Testis (tissue), 3 donors: ENCODE results near the gene TUFM. TPM values are rescaled to one million over a fixed set of nuclear protein-coding genes. Genes with fewer than 3 reads are reported as not detected.

Source experiments
- DNase-seq: peaks from one replicate; pipeline ENCODE4 v3.0.0-alpha.2; 2019
- H3K27ac ChIP-seq, 2 donors: fragments of 200-600 bp; sonication (generic); one replicate each; pipeline ENCODE4 v1.5.1; 2019
- H3K27me3 ChIP-seq: fragments of 200-600 bp; sonication (generic); one replicate; pipeline ENCODE4 v1.5.1; 2019
- H3K36me3 ChIP-seq: fragments of 200-600 bp; sonication (generic); one replicate; pipeline ENCODE4 v1.5.1; 2017; ENCODE audit warnings: low read depth; ENCODE audit errors: missing control alignments
- H3K4me1 ChIP-seq: fragments of 200-600 bp; sonication (generic); one replicate; pipeline ENCODE4 v1.5.1; 2019
- H3K4me3 ChIP-seq, 2 donors: fragments of 200-600 bp; sonication (generic); one replicate each; pipeline ENCODE4 v1.5.1; 2017 to 2019
- H3K9me3 ChIP-seq: fragments of 200-600 bp; sonication (generic); one replicate; pipeline ENCODE4 v1.5.1; 2017
- POLR2A ChIP-seq: fragments of 450-650 bp; IDR thresholded peaks from one replicate; pipeline ENCODE4 v1.6.1; 2017; ENCODE audit warnings: antibody characterized with exemption, mild to moderate bottlenecking, moderate library complexity
- WGBS, 2 donors: methylation state at CpG; one replicate each; pipeline ENCODE4 v1.1.5; 2018; 5-methylcytosine and 5-hydroxymethylcytosine counted together
- intact Hi-C: fragments of 100-400 bp; cut with DNase I; formaldehyde crosslinking; loops from one replicate; pipeline ENCODE4 v1.15.1; 2023; ENCODE audit warnings: low total_unique reads
- polyA plus RNA-seq: library from polyadenylated mRNA; stranded (reverse); fragments of 350-450 nt; fragmentation: Illumina TruSeq; extraction: RNeasy Lipid Tissue Mini Kit (QIAGEN cat#74804); gene quantifications from one replicate; pipeline ENCODE4 v1.2.3, GENCODE V29; 2014; ENCODE audit warnings: low read depth, low replicate concordance; ENCODE audit not compliant: insufficient read depth
- total RNA-seq, 2 donors: library from RNA; depleted of rRNA; stranded (reverse); fragments of >200 nt; gene quantifications; one replicate each; pipeline ENCODE4 v1.2.3, GENCODE V29; 2016
- TF ChIP-seq, protein P1 (sequence below), 3 experiments: fragments of 450-650 bp in 2 of 3; fragments of 200-600 bp in 1 of 3; sonication (generic) in 1 of 3; IDR thresholded peaks; one replicate each; pipeline ENCODE4 v1.5.1; 2016 to 2019; ENCODE audit warnings: antibody characterized with exemption in 3 of 3, mild to moderate bottlenecking in 2 of 3, moderate library complexity in 1 of 3

The TUFM gene
- total and polyA plus RNA-seq, 3 donors from 2014 or later, result 134 to 213 (median 140) TPM

DNA sequence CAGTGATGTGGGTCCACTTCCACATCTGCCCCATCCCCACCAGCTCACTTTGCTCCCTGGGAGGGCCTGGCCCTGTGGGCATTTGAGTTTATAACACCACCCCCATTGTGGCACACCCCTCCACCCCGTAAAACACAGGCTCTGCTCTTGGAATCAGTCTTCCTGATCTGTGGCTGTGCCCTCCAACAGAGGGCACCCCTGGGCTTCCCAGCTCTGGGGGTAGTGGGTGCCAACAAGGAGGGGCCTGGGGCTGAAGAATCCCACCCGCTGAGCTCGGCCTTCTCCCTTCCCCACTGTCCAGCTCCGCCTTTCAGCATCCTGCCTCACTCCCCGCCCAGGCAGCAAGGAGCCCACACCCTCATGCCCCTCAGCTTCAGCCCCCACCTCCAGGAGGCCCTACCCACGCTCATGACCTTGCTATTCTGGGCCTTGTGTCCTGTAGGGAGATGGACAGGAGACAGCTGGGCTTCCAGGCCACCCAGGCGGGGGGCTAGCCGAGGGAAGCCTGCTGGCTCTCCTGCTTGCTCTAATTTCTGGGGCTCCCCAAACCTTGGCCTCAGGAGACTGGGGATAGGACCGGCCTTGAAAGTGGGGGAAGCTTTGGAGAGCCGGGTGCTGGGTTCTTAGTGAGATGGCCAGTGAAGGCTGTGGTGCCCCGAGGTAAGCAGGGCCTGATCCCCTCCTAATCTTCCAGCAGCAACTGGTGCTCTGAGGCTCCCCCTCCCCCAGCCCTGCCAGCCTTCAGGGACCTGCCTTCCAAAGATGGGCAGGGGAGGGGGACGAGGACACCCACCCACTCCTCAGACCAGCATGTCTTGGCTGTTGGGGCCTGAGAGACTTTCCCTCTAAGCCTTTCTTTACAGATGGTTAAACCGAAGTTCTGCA is 29.2 kb upstream of the TUFM start:
- intact Hi-C loops, result no loop called here
- Histone ChIP-seq H3K27ac (no peak overlapping the region), H3K4me1 (peaks cover 8% of the 10 kb centered on the region), H3K27me3 (no peaks in the 10 kb centered on the region), H3K4me3 (no peak overlapping the region), H3K9me3 (no peaks in the 10 kb centered on the region), H3K36me3 (no peaks in the 10 kb centered on the region)
- WGBS, 2 donors, result 38 to 56% methylated on average over 10 to 13 of the region's 13 CpGs
- TF ChIP-seq, protein P1, sequence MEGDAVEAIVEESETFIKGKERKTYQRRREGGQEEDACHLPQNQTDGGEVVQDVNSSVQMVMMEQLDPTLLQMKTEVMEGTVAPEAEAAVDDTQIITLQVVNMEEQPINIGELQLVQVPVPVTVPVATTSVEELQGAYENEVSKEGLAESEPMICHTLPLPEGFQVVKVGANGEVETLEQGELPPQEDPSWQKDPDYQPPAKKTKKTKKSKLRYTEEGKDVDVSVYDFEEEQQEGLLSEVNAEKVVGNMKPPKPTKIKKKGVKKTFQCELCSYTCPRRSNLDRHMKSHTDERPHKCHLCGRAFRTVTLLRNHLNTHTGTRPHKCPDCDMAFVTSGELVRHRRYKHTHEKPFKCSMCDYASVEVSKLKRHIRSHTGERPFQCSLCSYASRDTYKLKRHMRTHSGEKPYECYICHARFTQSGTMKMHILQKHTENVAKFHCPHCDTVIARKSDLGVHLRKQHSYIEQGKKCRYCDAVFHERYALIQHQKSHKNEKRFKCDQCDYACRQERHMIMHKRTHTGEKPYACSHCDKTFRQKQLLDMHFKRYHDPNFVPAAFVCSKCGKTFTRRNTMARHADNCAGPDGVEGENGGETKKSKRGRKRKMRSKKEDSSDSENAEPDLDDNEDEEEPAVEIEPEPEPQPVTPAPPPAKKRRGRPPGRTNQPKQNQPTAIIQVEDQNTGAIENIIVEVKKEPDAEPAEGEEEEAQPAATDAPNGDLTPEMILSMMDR (IDR thresholded peaks at IDR 0.05), result no peak
- TF ChIP-seq POLR2A, result no peak
- DNase-seq, result no peak

DNA sequence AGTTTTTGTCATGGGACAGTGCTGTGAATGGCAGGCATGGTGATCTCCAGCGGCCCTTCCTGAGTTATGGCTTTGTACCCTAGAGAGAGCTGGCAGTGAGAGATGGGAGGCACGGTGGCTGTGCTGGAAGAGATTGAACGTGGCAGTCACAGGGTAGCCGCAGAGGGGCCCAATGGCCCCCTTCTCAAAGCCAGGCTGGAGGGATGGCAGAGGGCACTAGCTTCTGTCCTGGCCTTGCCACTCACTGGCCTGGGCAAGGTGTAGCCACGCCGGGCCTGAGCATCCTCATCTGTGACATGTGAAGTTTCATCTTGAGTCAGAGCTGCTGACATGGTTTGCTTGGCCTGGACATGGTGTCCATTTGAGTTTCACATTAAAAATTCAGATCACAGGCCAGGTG is 28.3 kb upstream of the TUFM start:
- 95 to 96% methylated on average over 4 to 6 of the region's 6 CpGs for WGBS, 2 donors
- no peak overlapping the region for H3K27ac ChIP-seq
- no peaks in the 10 kb centered on the region for H3K36me3 ChIP-seq
- no peak for DNase-seq
- H3K27me3 ChIP-seq, result no peaks in the 10 kb centered on the region
- peaks cover 4% of the 10 kb centered on the region for H3K4me1 ChIP-seq
- intact Hi-C loops, result no loop called here
- H3K9me3 ChIP-seq, result no peaks in the 10 kb centered on the region
- TF ChIP-seq POLR2A, result no peak
- TF ChIP-seq, protein P1 (IDR thresholded peaks at IDR 0.05), result no peak
- H3K4me3 ChIP-seq, result no peak overlapping the region

DNA sequence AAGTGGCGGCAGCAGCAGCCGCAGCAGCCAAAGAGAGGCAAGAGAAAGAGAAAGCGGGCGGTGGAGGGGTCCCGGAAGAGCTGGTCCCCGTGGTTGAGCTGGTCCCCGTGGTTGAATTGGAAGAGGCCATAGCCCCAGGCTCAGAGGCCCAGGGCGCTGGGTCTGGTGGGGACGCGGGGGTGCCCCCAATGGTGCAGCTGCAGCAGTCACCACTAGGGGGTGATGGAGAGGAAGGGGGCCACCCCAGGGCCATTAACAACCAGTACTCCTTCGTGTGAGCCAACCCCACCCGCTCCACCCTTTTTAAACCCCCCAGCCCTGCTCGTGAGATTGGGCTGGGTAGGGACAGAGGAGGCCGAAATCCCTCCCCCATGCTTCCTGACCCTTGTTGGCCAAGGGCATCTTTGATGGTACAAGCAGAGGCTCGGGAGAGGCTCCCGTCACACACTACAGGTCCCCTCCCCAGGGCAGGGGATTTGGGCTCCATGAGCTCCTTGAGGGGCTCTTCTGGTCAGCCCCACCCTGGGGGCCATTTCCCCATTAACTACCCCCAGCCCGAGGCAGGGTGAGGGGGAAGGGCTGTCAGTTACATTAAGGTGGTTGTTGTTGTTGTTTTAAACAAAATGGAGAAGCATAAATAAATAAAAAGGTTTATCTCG is 27.5 kb upstream of the TUFM start:
- no peaks in the 10 kb centered on the region for H3K36me3 ChIP-seq
- no peak for TF ChIP-seq POLR2A
- TF ChIP-seq, protein P1 (IDR thresholded peaks at IDR 0.05), result peak in 2 of 3 experiments; percentile 44 to 55
- no peaks in the 10 kb centered on the region for H3K9me3 ChIP-seq
- H3K4me1 ChIP-seq, result peaks cover 4% of the 10 kb centered on the region
- DNase-seq, result no peak
- no peak overlapping the region for H3K4me3 ChIP-seq
- no peak overlapping the region for H3K27ac ChIP-seq
- intact Hi-C loops, result no loop called here
- no peaks in the 10 kb centered on the region for H3K27me3 ChIP-seq
- WGBS, 2 donors, result 88 to 90% methylated on average over 18 of the region's 18 CpGs

DNA sequence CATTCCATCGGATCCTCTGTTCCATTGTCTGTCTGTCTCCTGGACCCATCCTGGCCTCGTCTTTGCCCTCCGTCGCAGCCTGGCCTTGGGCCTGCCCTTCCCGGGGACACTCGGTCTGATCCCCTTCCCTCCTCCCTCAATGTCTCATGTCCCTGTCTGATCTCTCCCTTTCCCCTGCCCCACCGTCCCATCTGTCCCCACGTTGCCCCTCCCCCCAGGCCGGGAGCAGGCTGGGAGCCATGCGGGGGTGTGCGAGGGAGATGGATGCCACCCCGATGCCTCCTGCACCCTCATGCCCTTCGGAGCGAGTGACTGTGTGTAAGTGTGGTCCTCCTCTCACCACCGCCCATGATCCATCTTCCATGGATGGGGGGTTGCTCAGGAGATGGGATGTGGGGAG is 26.8 kb upstream of the TUFM start:
- DNase-seq, result no peak
- Histone ChIP-seq H3K27ac (no peak overlapping the region), H3K9me3 (no peaks in the 10 kb centered on the region), H3K4me3 (no peak overlapping the region), H3K36me3 (no peaks in the 10 kb centered on the region), H3K4me1 (peaks cover 4% of the 10 kb centered on the region), H3K27me3 (no peaks in the 10 kb centered on the region)
- TF ChIP-seq, protein P1 (IDR thresholded peaks at IDR 0.05), result no peak
- no peak for TF ChIP-seq POLR2A
- intact Hi-C loops, result no loop called here
- WGBS, 2 donors, result 75 to 80% methylated on average over 14 to 15 of the region's 15 CpGs
